ENCODE results near the gene ABHD14A.

DNA sequence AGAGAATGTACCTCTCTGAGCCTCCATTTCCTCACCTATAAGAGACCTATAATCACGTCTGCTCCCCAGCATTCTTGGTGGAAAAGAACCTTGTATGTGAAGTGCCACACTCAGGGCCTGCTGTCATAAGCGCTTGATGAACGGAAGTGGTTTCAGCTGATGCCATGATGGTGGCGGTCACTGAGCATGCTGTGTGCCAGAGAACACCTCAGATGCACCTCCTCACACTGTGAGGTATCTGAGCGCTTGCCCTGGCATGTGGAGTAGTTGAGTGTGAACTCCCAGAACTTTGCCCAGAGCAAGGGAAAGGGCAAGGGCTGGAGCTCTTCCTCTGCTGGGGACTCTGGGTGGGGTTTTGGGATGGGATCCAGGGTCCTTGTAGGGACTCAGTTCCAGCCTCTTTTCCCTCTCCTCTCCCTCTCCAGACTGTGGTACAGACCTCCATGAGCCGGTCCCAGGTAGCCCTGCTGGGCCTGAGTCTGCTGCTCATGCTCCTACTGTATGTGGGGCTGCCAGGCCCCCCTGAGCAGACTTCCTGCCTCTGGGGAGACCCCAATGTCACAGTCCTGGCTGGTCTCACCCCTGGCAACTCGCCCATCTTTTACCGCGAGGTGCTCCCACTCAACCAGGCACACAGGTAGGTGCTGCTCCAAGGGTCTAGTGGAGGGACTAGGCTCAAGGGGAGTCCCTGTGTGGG is 2.7 kb downstream of the ABHD14A start:
- TF ChIP-seq, protein P1, sequence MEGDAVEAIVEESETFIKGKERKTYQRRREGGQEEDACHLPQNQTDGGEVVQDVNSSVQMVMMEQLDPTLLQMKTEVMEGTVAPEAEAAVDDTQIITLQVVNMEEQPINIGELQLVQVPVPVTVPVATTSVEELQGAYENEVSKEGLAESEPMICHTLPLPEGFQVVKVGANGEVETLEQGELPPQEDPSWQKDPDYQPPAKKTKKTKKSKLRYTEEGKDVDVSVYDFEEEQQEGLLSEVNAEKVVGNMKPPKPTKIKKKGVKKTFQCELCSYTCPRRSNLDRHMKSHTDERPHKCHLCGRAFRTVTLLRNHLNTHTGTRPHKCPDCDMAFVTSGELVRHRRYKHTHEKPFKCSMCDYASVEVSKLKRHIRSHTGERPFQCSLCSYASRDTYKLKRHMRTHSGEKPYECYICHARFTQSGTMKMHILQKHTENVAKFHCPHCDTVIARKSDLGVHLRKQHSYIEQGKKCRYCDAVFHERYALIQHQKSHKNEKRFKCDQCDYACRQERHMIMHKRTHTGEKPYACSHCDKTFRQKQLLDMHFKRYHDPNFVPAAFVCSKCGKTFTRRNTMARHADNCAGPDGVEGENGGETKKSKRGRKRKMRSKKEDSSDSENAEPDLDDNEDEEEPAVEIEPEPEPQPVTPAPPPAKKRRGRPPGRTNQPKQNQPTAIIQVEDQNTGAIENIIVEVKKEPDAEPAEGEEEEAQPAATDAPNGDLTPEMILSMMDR (IDR thresholded peaks at IDR 0.05 in 8 of 11, conservative IDR thresholded peaks at IDR 0.05 in 3 of 11) = no peak
- TF ChIP-seq POLR2A (IDR thresholded peaks at IDR 0.05) = no peak
- peak in 1 of 3 donors; percentile 11 for TF ChIP-seq POLR2AphosphoS5 (IDR thresholded peaks at IDR 0.05)

Measured in spleen (tissue), 7 donors.